K562 (cell line): ENCODE results near the gene ADARB2. TPM values are rescaled to one million over a fixed set of nuclear protein-coding genes. Genes with fewer than 3 reads are reported as not detected.

Experiments
- ATAC-seq: fragments of 200-7000 bp; cut with Tn5 transposase; 3 replicates; pipeline ENCODE4 v1.9.1; 2020; ENCODE audit warnings: moderate library complexity
- BruUV-seq: library from RNA; stranded (reverse); fragments of 400-500 nt; replicated peaks from 2 replicates; lab custom pipeline; 2021; lab: Mats Ljungman, UMichigan
- CTCF ChIA-PET: fragments of 300-600 bp; formaldehyde crosslinking; extraction: SDS; loops from one replicate; lab custom pipeline; 2021; ENCODE audit warnings: low intra/inter-chr PET ratio; lab: Yijun Ruan, JAX
- POLR2A ChIA-PET: fragments of 300-600, 350-650 bp; sonication (Branson Sonifier 250); formaldehyde crosslinking; extraction: SDS; loops from one replicate; lab custom pipeline; 2021; ENCODE audit warnings: antibody characterized with exemption, inconsistent platforms; lab: Yijun Ruan, JAX
- DNase-seq, 4 experiments: peaks; one replicate each; pipeline versions ENCODE4 v3.0.0 to v3.0.0-alpha.2; 2011 to 2018; ENCODE audit warnings: low spot score in 3 of 4, mixed read lengths in 3 of 4; ENCODE audit errors: extremely low read depth in 1 of 4
- FAIRE-seq: peaks from 2 replicates; lab custom pipeline; 2011; peaks lifted over from hg19 to GRCh38; lab: Jason Lieb, UNC
- H2AFZ ChIP-seq: 2 replicates; pipeline ENCODE4 v1.6.0; 2011; ENCODE audit warnings: low read depth, low read length, control low read depth, inconsistent platforms
- H3K27ac ChIP-seq: fragments of 200-600 bp; 3 replicates; pipeline ENCODE4 v1.8.0; 2011; ENCODE audit warnings: low read depth, mild to moderate bottlenecking, control low read depth, inconsistent platforms, low read length, moderate library complexity, mixed read lengths; ENCODE audit errors: extremely low read depth
- H3K27me3 ChIP-seq, 2 experiments: fragments of 300-600 bp in 1 of 2; 2 replicates in 1 of 2; 3 replicates in 1 of 2; pipeline versions ENCODE4 v1.6.0 to v1.8.0; 2011; ENCODE audit warnings: inconsistent platforms in 2 of 2, low read length in 2 of 2, mild to moderate bottlenecking in 1 of 2, mixed read lengths in 1 of 2, moderate library complexity in 1 of 2; ENCODE audit not compliant: control insufficient read depth in 2 of 2, insufficient read depth in 2 of 2
- H3K36me3 ChIP-seq: fragments of 300-600 bp; 3 replicates; pipeline ENCODE4 v1.8.0; 2011; ENCODE audit warnings: mild to moderate bottlenecking, low read length, inconsistent platforms; ENCODE audit not compliant: control insufficient read depth, insufficient read depth
- H3K4me1 ChIP-seq, 2 experiments: fragments of 200-600 bp in 1 of 2; replicated peaks in 1 of 2; 2 replicates in 1 of 2; 3 replicates in 1 of 2; pipeline versions ENCODE4 v1.5.1 to v1.8.0; 2011; ENCODE audit warnings: inconsistent platforms in 2 of 2, low read length in 2 of 2, mild to moderate bottlenecking in 1 of 2, mixed read lengths in 1 of 2, moderate library complexity in 1 of 2; ENCODE audit not compliant: control insufficient read depth in 2 of 2, insufficient read depth in 2 of 2
- H3K4me2 ChIP-seq: 2 replicates; pipeline ENCODE4 v1.6.1; 2011; ENCODE audit warnings: low read length, control low read depth, inconsistent platforms, mixed read lengths; ENCODE audit not compliant: insufficient read depth
- H3K4me3 ChIP-seq: fragments of 200-600 bp; sonication (generic), shearing (Covaris generic); 2 replicates; pipeline ENCODE4 v1.5.1; 2016; ENCODE audit warnings: control low read depth, inconsistent platforms
- H3K79me2 ChIP-seq: fragments of 200-600 bp; 3 replicates; pipeline ENCODE4 v1.8.0; 2011; ENCODE audit warnings: low read length, inconsistent platforms; ENCODE audit not compliant: control insufficient read depth, insufficient read depth
- H3K9ac ChIP-seq, 2 experiments: 2 replicates each; pipeline versions ENCODE4 v1.6.0 to v1.6.1; 2011; ENCODE audit warnings: low read depth in 2 of 2, low read length in 2 of 2, control low read depth in 1 of 2, inconsistent platforms in 1 of 2, mild to moderate bottlenecking in 1 of 2, mixed read lengths in 1 of 2; ENCODE audit not compliant: insufficient read depth in 1 of 2
- H3K9me1 ChIP-seq: one replicate; pipeline ENCODE4 v1.6.0; 2011; ENCODE audit warnings: inconsistent platforms, mild to moderate bottlenecking, low read length, moderate library complexity; ENCODE audit not compliant: control insufficient read depth, insufficient read depth
- H3K9me3 ChIP-seq: replicated peaks from 2 replicates; pipeline ENCODE4 v1.5.1; 2011; ENCODE audit warnings: low read depth, low read length, inconsistent platforms; ENCODE audit not compliant: control insufficient read depth, insufficient read depth
- H4K20me1 ChIP-seq: replicated peaks from 2 replicates; pipeline ENCODE4 v1.6.1; 2011; ENCODE audit warnings: low read length, inconsistent platforms, mixed read lengths; ENCODE audit not compliant: control insufficient read depth, insufficient read depth
- PYGO2 ChIP-seq: fragments of 450-650 bp; IDR thresholded peaks from 2 replicates; pipeline ENCODE4 v1.6.1; 2016; ENCODE audit warnings: mild to moderate bottlenecking, missing genetic modification characterization, moderate library complexity, missing compliant biosample characterization
- ZNF165 ChIP-seq: fragments of 250-450 bp; sonication (Bioruptor Pico); IDR thresholded peaks from 2 replicates; pipeline ENCODE4 v1.4.0; 2020; ENCODE audit warnings: borderline replicate concordance
- ZNF561 ChIP-seq: fragments of 450-650 bp; formaldehyde crosslinking; conservative IDR thresholded peaks from 2 replicates; pipeline ENCODE4 v1.4.0; 2020; ENCODE audit warnings: mild to moderate bottlenecking, moderate library complexity
- WGBS: fragments of 100-300 bp; shearing (Covaris generic); methylation state at CpG from one replicate; pipeline ENCODE4 v1.1.6; 2016; ENCODE audit warnings: low coverage, mixed read lengths; ENCODE audit not compliant: insufficient coverage; ENCODE audit errors: missing lambda C conversion rate; 5-methylcytosine and 5-hydroxymethylcytosine counted together
- in situ Hi-C: fragments of 300-500 bp; cut with MboI; formaldehyde crosslinking; loops from 4 replicates; pipeline ENCODE4 v1.15.0; 2018; ENCODE audit warnings: inconsistent platforms, mixed read lengths
- intact Hi-C: fragments of 100-400 bp; cut with micrococcal nuclease; formaldehyde crosslinking; loops from 2 replicates; pipeline ENCODE4 v1.14.2; 2022
- polyA plus RNA-seq, 8 experiments: library from polyadenylated mRNA; depleted of rRNA in 4 of 8; stranded (reverse) in 5 of 8; unstranded in 3 of 8; fragments of >200 nt; fragmentation: Nextera tagmentation in 2 of 8; fragmentation: Illumina TruSeq in 1 of 8; extraction: Ambion mirVana in 2 of 8; extraction: Trizol in 1 of 8; gene quantifications; 2 replicates each; pipeline versions ENCODE4 v1.2.1 to v1.2.3, GENCODE V29; 2011 to 2014; ENCODE audit warnings: inconsistent platforms in 1 of 8, missing spikeins in 1 of 8
- total RNA-seq, 7 experiments: library from RNA; depleted of rRNA in 6 of 7; stranded (reverse); fragments of >200 nt in 6 of 7; fragmentation: Illumina TruSeq in 2 of 7; extraction: Trizol in 2 of 7; gene quantifications; 2 replicates each; pipeline versions ENCODE4 v1.2.1 to v1.2.3, GENCODE V29; 2011 to 2021; ENCODE audit warnings: low replicate concordance in 1 of 7
- TF ChIP-seq, protein P1 (sequence below): fragments of 250-450 bp; sonication (Bioruptor Pico); IDR thresholded peaks from 2 replicates; pipeline ENCODE4 v1.5.0; 2021; ENCODE audit warnings: mild to moderate bottlenecking, borderline replicate concordance

The ADARB2 gene
- total and polyA plus RNA-seq, 9 of the 15 experiments (the other 6 are each of a cell fraction or from before 2014, with no cell fraction given), result not detected

DNA sequence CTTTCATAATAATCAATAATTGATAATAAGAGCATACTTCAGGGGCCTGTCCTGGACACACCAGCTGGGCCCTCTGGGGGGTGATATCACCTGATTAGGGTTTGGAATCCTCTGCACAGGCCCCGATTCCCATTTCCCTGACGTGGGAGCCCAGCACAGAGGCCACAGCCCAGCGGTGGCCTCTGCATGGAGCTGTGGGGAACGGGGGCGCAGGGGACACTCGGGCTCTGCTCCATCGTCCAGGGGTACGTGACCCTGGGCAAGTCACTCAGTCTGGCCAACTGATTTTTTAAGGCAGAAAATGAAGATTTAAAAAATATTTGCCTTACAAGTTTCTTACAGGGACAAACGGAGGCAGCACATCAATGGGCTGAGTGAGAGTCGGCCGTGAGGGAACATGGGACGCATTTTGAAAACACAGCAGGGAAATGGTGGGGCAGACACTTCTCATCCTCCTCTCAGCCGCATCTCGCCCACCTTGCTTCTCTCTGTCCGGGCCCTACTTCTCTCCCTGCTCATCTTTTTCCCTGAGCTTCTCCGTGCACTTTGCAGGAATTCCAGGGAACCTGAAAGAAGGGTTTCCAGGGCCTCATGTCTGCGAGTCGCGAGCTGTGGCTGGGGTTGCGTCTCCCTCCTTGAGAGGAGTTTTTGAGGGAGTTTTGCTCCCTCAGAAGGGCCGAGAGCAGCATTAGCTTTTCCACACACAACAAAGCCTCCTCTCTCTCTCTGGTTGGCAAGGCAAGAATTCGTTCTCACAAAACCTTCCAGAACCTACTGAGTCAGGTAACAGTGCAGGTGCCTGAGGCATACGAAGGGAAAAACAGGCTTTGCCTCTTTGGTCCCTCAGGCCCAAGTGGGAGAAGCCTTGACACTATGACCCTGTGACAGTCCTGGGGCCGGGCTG is 369.1 kb downstream of the ADARB2 start (continued):
- TF ChIP-seq, protein P1, sequence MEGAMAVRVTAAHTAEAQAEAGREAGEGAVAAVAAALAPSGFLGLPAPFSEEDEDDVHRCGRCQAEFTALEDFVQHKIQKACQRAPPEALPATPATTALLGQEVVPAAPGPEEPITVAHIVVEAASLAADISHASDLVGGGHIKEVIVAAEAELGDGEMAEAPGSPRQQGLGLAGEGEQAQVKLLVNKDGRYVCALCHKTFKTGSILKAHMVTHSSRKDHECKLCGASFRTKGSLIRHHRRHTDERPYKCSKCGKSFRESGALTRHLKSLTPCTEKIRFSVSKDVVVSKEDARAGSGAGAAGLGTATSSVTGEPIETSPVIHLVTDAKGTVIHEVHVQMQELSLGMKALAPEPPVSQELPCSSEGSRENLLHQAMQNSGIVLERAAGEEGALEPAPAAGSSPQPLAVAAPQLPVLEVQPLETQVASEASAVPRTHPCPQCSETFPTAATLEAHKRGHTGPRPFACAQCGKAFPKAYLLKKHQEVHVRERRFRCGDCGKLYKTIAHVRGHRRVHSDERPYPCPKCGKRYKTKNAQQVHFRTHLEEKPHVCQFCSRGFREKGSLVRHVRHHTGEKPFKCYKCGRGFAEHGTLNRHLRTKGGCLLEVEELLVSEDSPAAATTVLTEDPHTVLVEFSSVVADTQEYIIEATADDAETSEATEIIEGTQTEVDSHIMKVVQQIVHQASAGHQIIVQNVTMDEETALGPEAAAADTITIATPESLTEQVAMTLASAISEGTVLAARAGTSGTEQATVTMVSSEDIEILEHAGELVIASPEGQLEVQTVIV (CRISPR knock-in tag), result no peak
- no peak for TF ChIP-seq ZNF561
- no peak for TF ChIP-seq PYGO2

DNA sequence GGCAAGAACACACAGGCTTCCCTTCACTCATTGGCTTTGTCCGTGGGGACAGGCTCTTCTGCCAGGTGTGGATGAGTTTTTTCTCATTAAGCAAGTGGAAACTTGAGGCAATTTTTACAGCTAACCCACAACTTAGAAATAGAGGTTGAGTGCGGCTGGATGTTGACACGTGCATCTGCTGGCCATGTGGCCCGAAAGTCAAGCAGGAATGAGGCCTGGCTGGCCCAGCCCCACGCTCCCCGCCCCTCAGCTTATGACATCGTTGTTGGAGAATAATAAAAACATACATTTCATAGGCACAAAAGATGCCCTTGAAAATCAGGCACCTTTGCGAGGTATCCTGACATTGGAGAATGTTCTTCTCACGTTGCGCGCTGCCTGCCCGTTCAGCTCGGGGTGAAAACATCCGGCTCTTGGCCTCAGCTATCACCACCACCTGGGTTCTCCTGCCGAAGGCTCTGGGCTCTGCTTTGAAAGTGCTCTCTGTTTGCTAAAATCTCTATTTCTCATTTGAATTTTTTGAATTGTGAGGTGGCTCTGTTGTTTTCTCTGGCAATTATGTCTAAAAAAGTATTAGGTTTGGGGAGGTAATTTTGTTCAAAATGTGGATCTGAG is 370.4 kb downstream of the ADARB2 start:
- H3K4me2 ChIP-seq, result no peak overlapping the region
- peaks cover 0 to 4% of the 10 kb centered on the region in 2 experiments; a peak in 1 of 5 replicates for H3K4me1 ChIP-seq
- H3K79me2 ChIP-seq, result no peaks in the 10 kb centered on the region
- no peak overlapping the region for H2AFZ ChIP-seq
- no peaks in the 10 kb centered on the region for H3K9me3 ChIP-seq
- intact Hi-C loops (loop anchor here (5.0 kb wide), 1 partner anchor 255 kb away; no protein-coding TSS in a partner anchor), in situ Hi-C loops (no loop called here)
- ATAC-seq, result no peak
- BruUV-seq, result no TSS peak
- no peak overlapping the region for H3K27ac ChIP-seq
- no peak for DNase-seq
- TF ChIP-seq ZNF165 (CRISPR knock-in tag), result no peak
- WGBS, result 4% methylated on average over 15 of the region's 15 CpGs
- H3K9ac ChIP-seq, result no peak overlapping the region
- H3K4me3 ChIP-seq, result no peak overlapping the region
- no peak for FAIRE-seq
- ChIA-PET POLR2A (no interaction called here), CTCF (no interaction called here)
- H3K9me1 ChIP-seq, result no peaks in the 10 kb centered on the region
- H3K27me3 ChIP-seq, result peaks cover 6 to 63% of the 10 kb centered on the region in 2 experiments
- H3K36me3 ChIP-seq, result no peaks in the 10 kb centered on the region
- no peaks in the 10 kb centered on the region for H4K20me1 ChIP-seq
